PC-9 (cell line): ENCODE measurements around the gene APOC3.

Source experiments
- CTCF ChIP-seq: fragments of 200-600 bp; sonication (generic); conservative IDR thresholded peaks from 2 replicates; pipeline ENCODE4 v1.6.1; 2017; ENCODE audit warnings: mixed run types, antibody characterized with exemption, mild to moderate bottlenecking, moderate library complexity
- EZH2 ChIP-seq: fragments of 200-600 bp; sonication (generic); IDR thresholded peaks from 2 replicates; pipeline ENCODE4 v1.8.0; 2017; ENCODE audit warnings: antibody characterized with exemption, low read depth

GRCh38 chr11:116862951-116863350 lies 33.2 kb downstream of the APOC3 start:
- TF ChIP-seq CTCF = no peak
- no peak for TF ChIP-seq EZH2
